Measurements from ENCODE around the gene ARG2. TPM values are rescaled to one million over a fixed set of nuclear protein-coding genes. Genes with fewer than 3 reads are reported as not detected.

ARG2 gene
- total and polyA plus RNA-seq, 9 of the 15 experiments (the other 6 are each of a cell fraction or from before 2014, with no cell fraction given) = 6.2 to 75.0 (median 17.8) TPM

GRCh38 chr14:67636361-67636919 is 16.7 kb downstream of the ARG2 start (continued):
- TF ChIP-seq REST (IDR thresholded peaks at IDR 0.05; ENCODE audit: borderline replicate concordance) (no peak), REST (CRISPR knock-in tag; IDR thresholded peaks at IDR 0.05; ENCODE audit: low read depth) (no peak), ZNF277 (CRISPR knock-in tag; IDR thresholded peaks at IDR 0.05; ENCODE audit: borderline replicate concordance) (no peak), ZNF79 (CRISPR knock-in tag; IDR thresholded peaks at IDR 0.05; ENCODE audit: low read depth) (0 out of 2 replicates have a peak, but pooled peaks have one; percentile 30), MITF (IDR thresholded peaks at IDR 0.05) (no peak), ZKSCAN8 (CRISPR knock-in tag; IDR thresholded peaks at IDR 0.05) (peak; percentile 69; the same call in 1 of the 2 replicates), ADNP (tag; IDR thresholded peaks at IDR 0.05) (no peak), HMGXB4 (CRISPR knock-in tag; IDR thresholded peaks at IDR 0.05) (no peak), ZNF583 (CRISPR knock-in tag; IDR thresholded peaks at IDR 0.05) (peak; percentile 81; the same call in 1 of the 2 replicates), NFXL1 (CRISPR knock-in tag; IDR thresholded peaks at IDR 0.05) (no peak), ZNF354B (CRISPR knock-in tag; IDR thresholded peaks at IDR 0.05) (0 out of 2 replicates have a peak, but pooled peaks have one; percentile 51), MAX (CRISPR knock-in tag; IDR thresholded peaks at IDR 0.05) (no peak), SLC30A9 (CRISPR knock-in tag; IDR thresholded peaks at IDR 0.05) (no peak), LCOR (CRISPR knock-in tag; IDR thresholded peaks at IDR 0.05) (no peak), SRSF3 (IDR thresholded peaks at IDR 0.05; ENCODE audit: insufficient read depth, low read length) (no peak), PTBP1 (IDR thresholded peaks at IDR 0.05; ENCODE audit: low read depth, low read length) (no peak)
